Upper lobe of right lung (tissue), 1 donor: ENCODE results near the gene NME7. TPM values are rescaled to one million over a fixed set of nuclear protein-coding genes. Genes with fewer than 3 reads are reported as not detected.

Source experiments
- ATAC-seq: fragments of 200-7000 bp; cut with Tn5 transposase; one replicate; pipeline ENCODE4 v1.9.1; 2020; ENCODE audit warnings: mild to moderate bottlenecking, moderate library complexity
- DNase-seq: peaks from one replicate; pipeline ENCODE4 v3.0.0-alpha.2; 2020
- H3K27ac ChIP-seq: fragments of 200-600 bp; one replicate; pipeline ENCODE4 v1.8.0; 2022
- H3K27me3 ChIP-seq: fragments of 200-600 bp; one replicate; pipeline ENCODE4 v1.8.0; 2022; ENCODE audit warnings: mild to moderate bottlenecking
- H3K36me3 ChIP-seq: fragments of 200-600 bp; one replicate; pipeline ENCODE4 v1.8.0; 2022
- H3K4me1 ChIP-seq: fragments of 200-600 bp; one replicate; pipeline ENCODE4 v1.8.0; 2022
- H3K4me3 ChIP-seq: fragments of 200-600 bp; one replicate; pipeline ENCODE4 v1.8.0; 2022; ENCODE audit warnings: mild to moderate bottlenecking
- H3K9me3 ChIP-seq: fragments of 200-600 bp; one replicate; pipeline ENCODE4 v1.8.0; 2022
- intact Hi-C: fragments of 100-400 bp; cut with DNase I; formaldehyde crosslinking; loops from one replicate; pipeline ENCODE4 v1.11.0; 2022
- total RNA-seq: library from RNA; stranded (reverse); fragmentation: NEBNext Ultra II Directional; extraction: Animal tissue kit (Norgen Biotek cat#: 25700); gene quantifications from one replicate; pipeline ENCODE4 v1.2.1, GENCODE V29; 2021
- TF ChIP-seq, protein P1 (sequence below): fragments of 200-600 bp; IDR thresholded peaks from one replicate; pipeline ENCODE4 v1.8.0; 2022; ENCODE audit warnings: antibody characterized with exemption
- donor health status: DM: no; HTN: yes; CAD: no; lungs with severe emphysema.

NME7 gene
- total RNA-seq, 1 donor from 2014 or later = 12.1 TPM

DNA sequence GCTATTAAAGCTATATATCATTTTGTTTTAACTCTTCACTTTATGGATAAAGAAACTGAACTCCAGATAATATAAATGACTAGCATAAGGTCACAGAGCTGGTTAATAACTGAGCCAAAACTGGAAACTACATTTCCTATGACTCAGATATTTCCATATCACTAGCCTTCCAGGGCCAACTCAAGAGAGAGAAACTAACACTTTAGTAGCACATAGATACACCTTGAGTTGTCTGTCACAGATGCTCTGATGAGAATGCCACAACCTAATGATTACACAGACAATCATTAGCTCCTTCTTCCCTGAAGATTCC lies 40.7 kb downstream of the NME7 start:
- Histone ChIP-seq H3K9me3 (no peaks in the 10 kb centered on the region), H3K27ac (no peak overlapping the region), H3K27me3 (no peaks in the 10 kb centered on the region), H3K4me3 (no peak overlapping the region), H3K4me1 (no peaks in the 10 kb centered on the region), H3K36me3 (no peaks in the 10 kb centered on the region)
- TF ChIP-seq, protein P1, sequence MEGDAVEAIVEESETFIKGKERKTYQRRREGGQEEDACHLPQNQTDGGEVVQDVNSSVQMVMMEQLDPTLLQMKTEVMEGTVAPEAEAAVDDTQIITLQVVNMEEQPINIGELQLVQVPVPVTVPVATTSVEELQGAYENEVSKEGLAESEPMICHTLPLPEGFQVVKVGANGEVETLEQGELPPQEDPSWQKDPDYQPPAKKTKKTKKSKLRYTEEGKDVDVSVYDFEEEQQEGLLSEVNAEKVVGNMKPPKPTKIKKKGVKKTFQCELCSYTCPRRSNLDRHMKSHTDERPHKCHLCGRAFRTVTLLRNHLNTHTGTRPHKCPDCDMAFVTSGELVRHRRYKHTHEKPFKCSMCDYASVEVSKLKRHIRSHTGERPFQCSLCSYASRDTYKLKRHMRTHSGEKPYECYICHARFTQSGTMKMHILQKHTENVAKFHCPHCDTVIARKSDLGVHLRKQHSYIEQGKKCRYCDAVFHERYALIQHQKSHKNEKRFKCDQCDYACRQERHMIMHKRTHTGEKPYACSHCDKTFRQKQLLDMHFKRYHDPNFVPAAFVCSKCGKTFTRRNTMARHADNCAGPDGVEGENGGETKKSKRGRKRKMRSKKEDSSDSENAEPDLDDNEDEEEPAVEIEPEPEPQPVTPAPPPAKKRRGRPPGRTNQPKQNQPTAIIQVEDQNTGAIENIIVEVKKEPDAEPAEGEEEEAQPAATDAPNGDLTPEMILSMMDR = no peak
- intact Hi-C loops = no loop called here
- DNase-seq (no peak), ATAC-seq (no peak)

DNA sequence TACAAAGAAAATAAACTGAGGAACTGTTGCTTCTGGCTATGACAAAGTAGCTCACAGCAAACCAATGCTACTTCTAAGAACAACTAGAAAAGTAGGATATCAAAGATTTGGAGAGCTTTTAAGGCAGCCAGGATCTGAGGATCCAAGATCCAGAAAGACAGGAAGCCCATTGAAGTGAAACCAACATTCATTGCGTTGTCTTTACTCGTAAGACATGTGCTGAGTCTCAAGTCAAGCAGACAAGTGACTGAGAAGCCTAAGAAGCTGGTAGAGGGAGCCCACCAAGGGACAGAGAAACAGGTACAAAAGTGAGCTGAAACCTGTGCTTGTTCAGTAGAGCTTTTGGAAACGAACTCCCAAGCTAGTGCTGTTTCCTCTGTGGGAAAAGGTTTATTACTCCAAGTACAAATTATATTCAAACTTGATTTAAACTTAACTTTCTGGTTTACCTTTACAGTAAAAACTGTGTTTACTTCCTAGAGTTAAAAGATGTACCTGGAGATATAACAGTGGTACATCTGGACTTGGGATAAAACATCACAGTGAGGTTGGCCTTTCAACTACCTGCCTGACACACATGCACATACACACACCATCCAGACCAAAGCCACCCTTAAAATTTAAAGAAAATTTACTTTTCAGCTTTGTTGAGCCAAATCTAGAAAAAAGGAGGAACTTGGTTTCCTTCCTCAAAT lies 41.2 kb downstream of the NME7 start:
- ATAC-seq (no peak), DNase-seq (no peak)
- H3K36me3 ChIP-seq = no peaks in the 10 kb centered on the region
- H3K9me3 ChIP-seq = no peaks in the 10 kb centered on the region
- TF ChIP-seq, protein P1 = no peak
- H3K27me3 ChIP-seq = no peaks in the 10 kb centered on the region
- no peak overlapping the region for H3K4me3 ChIP-seq
- no peaks in the 10 kb centered on the region for H3K4me1 ChIP-seq
- H3K27ac ChIP-seq = no peak overlapping the region
- intact Hi-C loops = no loop called here

DNA sequence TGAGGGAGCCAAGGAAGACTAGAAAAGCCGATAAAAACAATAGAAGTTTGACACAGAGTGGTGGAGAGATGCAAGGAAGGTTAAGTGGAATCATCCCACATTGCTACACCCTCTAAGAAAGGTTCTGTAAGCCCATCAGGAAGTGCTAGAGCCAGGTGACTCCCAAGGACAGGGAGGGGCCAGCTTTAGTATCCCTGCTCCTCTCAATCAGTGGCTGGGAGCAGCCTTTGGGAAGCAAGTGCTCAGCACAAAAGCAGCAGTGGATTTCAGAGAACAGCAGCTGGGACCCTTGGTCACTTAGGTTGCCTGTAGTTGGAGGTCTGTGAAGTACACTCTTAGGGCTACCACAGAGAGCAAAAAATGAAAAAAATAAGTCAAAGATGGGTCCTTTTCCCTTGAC lies 42.5 kb downstream of the NME7 start:
- H3K9me3 ChIP-seq = no peaks in the 10 kb centered on the region
- TF ChIP-seq, protein P1 = no peak
- DNase-seq (no peak), ATAC-seq (no peak)
- intact Hi-C loops = no loop called here
- H3K4me1 ChIP-seq = no peaks in the 10 kb centered on the region
- no peak overlapping the region for H3K4me3 ChIP-seq
- H3K27me3 ChIP-seq = no peaks in the 10 kb centered on the region
- H3K27ac ChIP-seq = no peak overlapping the region
- no peaks in the 10 kb centered on the region for H3K36me3 ChIP-seq

DNA sequence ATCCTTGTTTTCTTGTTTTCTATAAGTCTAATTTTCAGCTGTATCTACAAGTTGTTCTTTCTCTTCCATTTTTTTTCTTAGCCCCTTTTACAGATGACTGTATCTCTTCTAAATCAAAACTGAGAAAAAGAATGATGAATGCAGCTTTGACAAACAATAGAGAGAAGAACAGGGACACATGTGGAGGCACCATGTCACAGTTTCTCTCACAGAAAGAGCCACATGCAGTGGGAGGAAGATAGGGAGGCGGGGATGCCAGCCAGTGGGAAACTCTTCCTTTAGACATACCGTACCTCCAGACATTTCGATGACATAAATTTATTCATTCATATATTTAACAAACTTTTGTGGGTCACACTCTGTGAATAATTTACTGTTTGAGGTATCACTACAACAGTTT lies 45.5 kb downstream of the NME7 start:
- intact Hi-C loops = no loop called here
- no peak for DNase-seq
- Histone ChIP-seq H3K36me3 (no peaks in the 10 kb centered on the region), H3K4me3 (no peak overlapping the region), H3K4me1 (no peaks in the 10 kb centered on the region), H3K27ac (no peak overlapping the region), H3K27me3 (no peaks in the 10 kb centered on the region), H3K9me3 (no peaks in the 10 kb centered on the region)
- no peak for ATAC-seq
- TF ChIP-seq, protein P1 = no peak

DNA sequence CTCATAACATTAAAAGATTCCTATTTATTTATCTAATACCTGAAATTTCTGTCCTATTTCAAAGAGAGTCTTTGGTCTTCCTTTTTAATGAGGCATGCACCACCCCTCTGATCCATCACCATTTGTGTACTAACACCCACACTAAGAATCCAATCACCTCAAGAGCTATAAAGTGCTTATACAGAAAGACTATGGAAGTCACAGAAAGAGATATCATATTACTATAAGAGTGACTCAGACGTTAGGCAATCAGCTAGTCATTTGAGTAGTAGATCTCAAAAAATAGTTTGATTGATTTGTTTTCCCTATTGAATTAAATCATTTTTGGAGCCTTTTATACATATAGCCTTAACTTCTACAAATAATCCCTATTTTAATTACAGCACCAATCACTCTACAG lies 46.1 kb downstream of the NME7 start:
- TF ChIP-seq, protein P1 = no peak
- no peaks in the 10 kb centered on the region for H3K36me3 ChIP-seq
- intact Hi-C loops = no loop called here
- no peaks in the 10 kb centered on the region for H3K4me1 ChIP-seq
- ATAC-seq (no peak), DNase-seq (no peak)
- no peaks in the 10 kb centered on the region for H3K9me3 ChIP-seq
- H3K27ac ChIP-seq = no peak overlapping the region
- H3K4me3 ChIP-seq = no peak overlapping the region
- H3K27me3 ChIP-seq = no peaks in the 10 kb centered on the region
